Neural progenitor cell (in vitro differentiated cells): ENCODE data around the gene SCN2B.

Experiments used
- CTCF ChIP-seq: fragments of 200-600 bp; sonication (generic); IDR thresholded peaks from 2 replicates; pipeline ENCODE4 v1.5.1; 2017; ENCODE audit warnings: antibody characterized with exemption, mild to moderate bottlenecking
- EZH2 ChIP-seq: fragments of 200-600 bp; sonication (generic); IDR thresholded peaks from 2 replicates; pipeline ENCODE4 v1.6.1; 2017; ENCODE audit warnings: antibody characterized with exemption, mild to moderate bottlenecking, moderate library complexity
- EZH2phosphoT487 ChIP-seq: fragments of 200-600 bp; sonication (generic); IDR thresholded peaks from 2 replicates; pipeline ENCODE4 v1.6.1; 2017; ENCODE audit warnings: antibody characterized with exemption

GRCh38 chr11:118124929-118125535 lies 51.4 kb downstream of the SCN2B start:
- TF ChIP-seq EZH2 (no peak), EZH2phosphoT487 (no peak), CTCF (no peak)
